ELF-1 (cell line): Measurements from ENCODE around the gene CHAT.

ENCODE experiments used
- DNase-seq: peaks from one replicate; pipeline ENCODE4 v3.0.0-alpha.2; 2016; ENCODE audit warnings: low read depth, low spot score

The CHAT gene

DNA sequence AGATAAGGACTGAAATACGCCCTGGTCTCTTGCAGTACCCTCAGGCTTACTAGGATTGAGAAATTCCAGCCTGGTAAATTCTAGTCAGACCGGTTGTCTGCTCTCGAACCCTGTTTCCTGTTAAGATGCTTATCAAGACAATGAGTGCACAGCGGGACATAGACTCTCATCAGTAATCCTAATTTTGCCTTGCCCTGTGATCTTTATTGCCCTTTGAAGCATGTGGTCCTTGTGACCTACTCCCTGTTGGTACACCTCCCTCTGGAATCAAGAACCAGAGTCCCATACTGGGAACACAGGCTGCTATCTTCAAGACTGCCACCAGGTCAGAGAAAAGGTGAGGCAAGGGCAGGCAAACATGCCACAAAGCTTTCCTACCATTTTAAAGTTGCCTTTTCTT is 72.8 kb downstream of the CHAT start:
- DNase-seq: peak; percentile 35

DNA sequence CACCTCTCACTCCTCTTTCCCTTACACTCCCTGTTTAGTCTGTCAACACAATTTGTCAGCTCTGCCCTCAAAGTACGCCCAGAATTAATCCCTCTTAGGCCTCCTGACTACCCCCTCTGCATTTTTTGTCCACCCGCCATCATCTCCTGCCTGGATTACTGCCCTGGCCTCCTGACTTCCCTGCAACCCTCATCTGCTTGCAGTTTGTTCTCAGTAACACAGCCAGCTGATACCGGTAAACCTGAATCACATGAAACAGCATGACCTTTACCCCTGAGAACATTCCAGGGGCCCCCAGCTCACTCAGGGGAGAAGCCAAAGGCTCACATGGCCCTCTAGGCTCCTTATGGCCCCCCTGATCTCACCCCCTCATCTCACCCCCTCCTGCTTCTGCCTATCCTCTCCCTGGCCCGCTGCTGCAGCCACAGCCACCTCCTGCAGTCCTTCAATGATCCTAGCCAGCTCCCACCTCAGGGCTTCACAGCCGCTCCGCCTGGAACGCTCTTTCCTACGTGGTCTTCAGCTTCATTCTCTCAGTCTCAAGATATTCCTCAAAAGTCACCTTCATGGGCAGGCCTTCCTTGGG is 74.5 kb downstream of the CHAT start:
- DNase-seq: peak; percentile 31

DNA sequence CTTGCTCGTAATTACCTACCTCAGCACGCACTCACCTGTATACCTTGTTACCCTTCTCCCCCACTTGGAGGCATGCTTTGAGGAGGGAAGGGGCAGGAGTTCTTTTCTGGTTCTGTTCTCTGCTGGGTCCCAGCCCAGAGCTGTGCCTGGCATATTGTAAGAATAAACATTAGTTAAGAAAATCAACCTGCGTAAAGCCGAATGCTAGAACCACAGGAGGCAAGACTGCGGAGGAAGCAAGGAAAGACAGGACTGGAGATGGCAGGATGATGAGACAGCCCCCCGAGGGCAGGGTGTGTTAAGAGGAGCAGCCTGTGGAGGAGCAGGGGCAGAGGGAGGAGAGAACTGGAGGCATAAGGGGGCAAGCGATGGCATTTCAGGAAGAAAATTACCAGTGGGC is 75.1 kb downstream of the CHAT start:
- peak; percentile 55 for DNase-seq

DNA sequence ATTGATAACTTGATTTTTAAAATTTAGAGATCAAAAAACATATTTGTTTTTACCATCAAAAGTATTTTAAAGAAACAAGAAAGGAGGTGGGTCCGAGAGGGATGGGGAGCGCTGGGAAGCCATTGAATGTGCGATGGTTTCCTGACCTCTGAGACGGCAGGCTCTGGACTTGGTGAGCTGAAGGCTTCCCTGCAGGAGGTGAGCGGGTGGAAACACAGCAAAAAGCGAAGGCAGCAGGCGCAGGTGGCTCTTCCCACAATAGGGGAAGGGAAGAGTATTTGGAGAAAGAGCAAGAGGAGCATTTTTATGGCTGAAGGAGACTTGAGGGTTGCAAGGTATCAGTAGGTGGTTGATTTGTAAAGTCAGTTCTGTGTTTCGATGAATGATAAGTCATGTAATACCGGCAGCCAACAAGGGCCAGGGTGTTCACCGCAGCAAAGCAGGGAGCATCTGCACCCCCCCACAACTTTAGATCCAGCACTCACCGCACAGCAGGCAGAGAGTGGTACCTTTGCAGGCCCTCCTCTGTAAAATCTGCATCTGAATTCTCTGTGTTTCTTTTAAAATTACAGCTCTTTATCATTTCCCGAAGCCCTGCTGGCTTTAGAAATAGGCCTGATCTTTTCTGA is 76.2 kb downstream of the CHAT start:
- peak; percentile 52 for DNase-seq

DNA sequence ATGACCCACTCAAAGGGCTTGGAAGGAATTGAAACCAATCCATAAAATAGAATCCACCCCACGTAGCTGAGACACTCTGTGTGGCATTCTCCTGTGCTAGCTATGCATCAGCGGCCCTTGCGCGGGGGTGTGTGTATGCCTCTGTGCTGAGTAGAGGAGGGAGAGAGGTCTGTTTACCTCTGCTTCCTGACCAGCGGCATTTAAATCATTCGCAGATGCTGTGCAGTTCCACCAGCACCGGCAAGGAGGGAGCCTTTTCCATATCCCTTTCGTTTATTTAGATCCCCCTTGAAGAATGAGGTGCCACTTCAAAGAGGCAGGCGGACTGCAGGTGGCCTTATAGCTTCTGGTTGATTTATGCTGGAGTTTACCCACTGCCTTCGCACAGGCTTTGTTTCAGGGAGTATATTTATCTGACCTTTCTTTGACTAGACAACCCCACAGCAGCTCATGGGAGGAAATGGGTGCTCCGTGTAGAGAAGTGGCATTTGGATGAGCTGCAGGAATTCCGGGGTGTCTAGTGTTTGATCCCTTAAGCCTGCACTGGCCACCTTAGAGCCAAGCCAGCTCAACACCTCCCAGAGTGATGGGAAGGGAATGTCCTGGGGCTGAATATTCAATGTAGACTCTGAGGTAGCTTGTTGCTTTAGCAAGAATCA is 77.0 kb downstream of the CHAT start:
- peak; percentile 30 for DNase-seq

DNA sequence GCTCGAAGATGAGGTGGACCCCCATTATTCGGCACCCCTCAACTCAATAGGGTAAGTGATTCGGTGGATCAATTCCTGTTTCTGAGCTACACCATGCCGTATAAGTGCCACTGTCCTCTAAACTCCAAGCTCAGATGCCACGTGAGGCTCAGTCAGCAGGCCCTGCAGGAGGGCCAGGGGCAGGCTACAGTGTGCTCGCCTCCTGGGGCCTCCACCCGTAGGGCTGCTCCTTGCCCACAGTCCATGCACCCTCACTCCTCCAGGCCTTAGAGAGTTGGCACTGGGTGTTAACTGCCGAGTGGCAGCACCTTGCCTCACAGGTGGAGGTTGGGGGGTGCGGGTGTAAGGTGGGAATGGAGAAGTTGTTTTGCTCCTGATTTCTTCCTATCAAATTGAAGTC is 77.8 kb downstream of the CHAT start:
- no peak for DNase-seq

DNA sequence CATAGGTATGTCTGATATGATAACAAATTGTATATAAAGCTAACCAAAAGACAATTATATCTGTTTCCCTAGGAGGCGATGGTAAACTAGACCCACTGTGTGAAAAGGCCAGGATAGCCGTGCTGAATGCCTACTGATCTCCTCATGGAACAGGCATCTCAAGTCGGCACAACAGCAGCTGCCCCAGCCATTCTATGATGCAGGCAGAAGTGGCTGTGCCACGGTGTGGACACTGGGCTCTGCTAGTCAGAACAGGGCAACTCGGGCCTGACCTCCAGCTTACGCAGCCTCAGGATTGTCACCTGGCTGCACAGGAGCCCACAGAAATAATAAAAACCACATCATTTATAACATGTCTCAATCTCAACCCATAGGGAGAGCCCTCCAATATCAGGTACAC is 80.6 kb downstream of the CHAT start:
- no peak for DNase-seq

DNA sequence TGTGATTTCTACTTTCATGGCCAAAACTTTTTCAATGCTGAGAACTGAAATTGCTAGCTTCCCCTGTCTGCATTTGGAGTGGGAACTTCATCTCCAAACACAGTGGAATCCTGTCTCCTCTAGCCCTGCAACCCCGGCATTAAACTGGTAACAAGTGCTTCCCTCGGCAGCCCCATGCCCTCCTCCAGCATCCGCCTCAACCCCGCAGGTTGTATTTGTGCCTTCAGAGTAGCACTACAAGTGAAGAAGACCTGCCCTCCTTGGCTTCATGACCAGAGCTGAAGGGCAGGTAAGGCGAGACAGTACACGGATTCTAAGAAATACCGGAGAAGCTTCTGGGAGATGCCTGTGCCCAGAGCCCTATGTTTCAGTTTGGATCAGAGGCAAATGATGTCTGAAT is 82.5 kb downstream of the CHAT start:
- DNase-seq: no peak

DNA sequence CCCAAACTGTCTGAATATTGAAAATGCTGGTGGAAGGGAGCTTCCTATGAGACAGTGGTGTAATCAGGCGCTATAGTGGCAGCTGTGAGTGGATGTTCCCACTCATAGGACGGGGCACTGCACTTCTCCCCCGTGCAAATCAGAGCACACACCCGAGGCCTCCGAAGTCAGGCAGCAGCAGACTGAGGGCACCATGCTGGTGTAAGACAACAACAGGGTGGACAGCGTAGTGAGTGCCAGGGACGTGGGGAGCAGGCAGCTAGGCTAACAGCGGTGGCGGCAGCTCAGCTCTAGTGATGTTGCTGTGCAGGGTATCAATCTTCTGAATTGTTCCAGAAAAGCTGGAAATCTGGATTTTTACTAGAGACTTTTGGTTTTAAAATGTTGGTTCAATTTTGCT is 84.8 kb downstream of the CHAT start:
- no peak for DNase-seq

DNA sequence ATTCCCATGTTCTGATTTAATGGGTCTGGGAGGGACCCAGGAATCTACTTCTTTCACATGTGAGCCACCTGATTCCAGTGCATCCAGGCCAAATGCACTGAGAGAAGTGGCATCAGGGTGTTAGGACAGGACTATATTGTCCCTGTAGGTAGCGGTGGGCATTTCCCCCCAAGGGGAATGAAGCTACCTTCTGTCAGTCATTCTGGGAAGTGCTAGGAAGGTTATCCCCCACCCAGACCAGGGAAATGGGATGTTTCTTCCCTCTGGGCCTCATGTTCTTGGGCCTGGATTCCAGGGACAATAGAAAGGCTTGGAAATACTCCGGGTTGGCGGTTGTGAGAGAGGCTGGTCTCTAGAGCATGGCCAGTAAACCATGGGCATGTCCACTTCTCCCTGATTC is 86.4 kb downstream of the CHAT start:
- DNase-seq: no peak

DNA sequence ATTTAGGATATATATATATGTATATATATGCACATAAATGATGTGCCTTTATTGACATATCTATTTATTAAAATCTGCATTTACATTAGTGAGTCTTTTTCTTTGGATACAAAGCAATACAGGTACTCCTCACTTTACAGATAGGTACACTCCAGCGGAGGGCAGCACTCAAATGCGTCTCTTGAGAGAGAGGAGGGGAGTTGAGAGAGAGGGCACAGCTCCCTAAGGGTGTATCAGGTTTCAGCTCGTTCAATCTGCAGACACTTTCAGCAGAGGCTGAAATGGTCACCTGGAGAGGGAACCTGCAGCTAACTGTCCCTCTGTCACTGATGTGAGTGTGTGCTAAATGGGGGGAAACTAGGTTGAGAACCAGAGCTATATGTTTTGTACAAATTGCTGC is 87.2 kb downstream of the CHAT start:
- peak; percentile 32 for DNase-seq

DNA sequence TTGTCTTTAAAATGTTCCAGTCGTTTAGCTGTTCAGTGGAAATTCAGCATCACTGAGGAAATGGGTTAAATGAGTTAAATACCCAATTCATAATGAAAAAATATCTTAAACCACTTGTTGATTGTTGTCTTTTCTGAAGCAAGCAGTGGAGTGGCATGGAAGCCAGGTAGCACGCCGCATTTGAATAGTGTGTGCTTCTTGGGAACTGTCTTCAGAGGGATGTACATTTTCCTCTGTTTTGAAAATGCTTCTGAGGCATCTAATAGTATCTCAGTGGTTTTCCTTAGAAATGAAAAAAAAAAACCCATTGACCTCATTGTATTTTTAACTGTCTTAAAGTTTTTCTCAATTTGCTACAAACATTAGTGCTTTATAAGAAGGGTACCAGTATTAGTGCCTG is 93.7 kb downstream of the CHAT start:
- no peak for DNase-seq

DNA sequence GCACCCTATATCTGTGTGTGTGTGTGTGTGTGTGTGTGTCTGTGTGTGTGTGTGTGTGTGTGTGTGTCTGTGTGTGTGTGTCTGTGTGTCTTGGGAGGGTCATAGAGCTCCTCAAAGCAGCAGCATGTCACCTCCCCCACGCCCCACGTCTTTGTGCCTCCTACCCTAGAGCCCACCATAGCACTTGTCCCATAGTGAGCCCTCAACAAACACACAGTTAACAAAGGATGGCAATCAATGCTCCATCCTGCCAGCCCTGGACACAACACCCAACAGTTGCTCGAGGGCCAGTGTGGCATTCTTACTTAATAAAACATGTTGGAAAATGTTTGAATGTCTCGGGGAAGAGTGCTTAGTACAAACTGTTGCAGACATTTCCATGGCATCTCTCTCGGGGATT is 96.1 kb downstream of the CHAT start:
- no peak for DNase-seq

DNA sequence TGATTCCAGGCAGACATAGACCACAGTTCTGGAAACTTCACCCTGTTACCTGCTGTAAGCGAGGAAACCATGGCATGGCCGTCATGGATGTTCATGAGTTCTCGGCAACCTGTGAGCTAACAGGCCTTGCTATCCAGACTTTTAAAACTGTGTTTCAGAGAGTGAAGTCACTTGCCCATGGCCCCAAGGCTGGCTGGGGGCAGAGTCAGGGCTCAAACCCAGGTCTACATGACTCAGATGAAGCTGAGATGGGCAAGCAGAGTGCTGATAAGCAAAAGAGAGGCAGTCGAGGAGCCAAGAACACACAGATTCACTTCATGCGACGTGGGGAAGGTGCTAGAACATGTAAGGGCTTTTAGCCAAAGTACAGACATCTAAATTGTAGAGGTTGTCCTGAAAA is 97.1 kb downstream of the CHAT start:
- DNase-seq: no peak

DNA sequence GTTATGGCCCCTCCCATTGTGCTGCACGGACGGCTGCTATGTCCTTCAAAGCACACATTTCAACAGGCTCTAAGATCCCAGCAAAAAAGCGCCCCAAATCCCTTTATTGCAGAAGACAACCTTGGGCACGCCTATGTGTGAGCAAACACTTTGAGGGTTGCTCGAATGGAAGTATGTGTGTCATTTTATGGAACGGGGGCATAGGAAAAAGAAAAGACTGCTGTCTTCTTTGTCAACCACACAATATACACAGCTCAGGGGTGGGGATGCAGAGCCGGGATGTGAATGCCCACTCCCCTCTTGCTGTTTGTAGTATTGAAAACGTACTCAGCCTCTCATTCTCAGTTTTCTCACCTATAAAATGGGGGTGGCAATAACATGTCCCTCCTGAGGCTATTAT is 97.6 kb downstream of the CHAT start:
- no peak for DNase-seq

DNA sequence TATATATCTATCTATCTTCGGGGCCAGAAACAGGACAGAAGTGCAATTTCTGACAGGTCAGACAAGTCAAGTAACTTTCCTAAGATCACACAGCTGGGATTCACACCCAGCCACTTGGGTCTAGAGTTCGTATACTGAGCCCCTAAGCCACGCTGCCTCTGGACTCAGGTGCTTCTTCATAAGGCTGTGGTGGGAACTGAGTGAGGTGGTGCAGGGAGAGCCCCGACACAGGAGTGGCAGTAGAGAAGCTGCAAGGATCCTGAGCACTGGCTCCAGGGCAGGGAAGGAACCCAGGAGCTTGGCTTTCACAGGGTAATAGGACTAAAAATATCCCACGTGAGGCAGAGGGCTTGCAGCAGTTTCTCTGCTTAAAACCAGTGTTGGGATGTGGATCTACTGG is 99.4 kb downstream of the CHAT start:
- DNase-seq: no peak
